Neural progenitor cell (in vitro differentiated cells): Measurements from ENCODE around the gene RNF220. TPM values are rescaled to one million over a fixed set of nuclear protein-coding genes. Genes with fewer than 3 reads are reported as not detected.
A peak's percentile ranks its signal among the peaks of the same experiment; 100 is the strongest.

Experiments used
- DNase-seq: peaks from one replicate; pipeline ENCODE4 v3.0.0-alpha.2; 2016; ENCODE audit warnings: low spot score
- H2AFZ ChIP-seq: fragments of 200-600 bp; sonication (generic); replicated peaks from 2 replicates; pipeline ENCODE4 v1.6.1; 2016; ENCODE audit warnings: antibody characterized with exemption
- H3F3A ChIP-seq: fragments of 200-600 bp; sonication (generic); 2 replicates; pipeline ENCODE4 v1.6.1; 2016; ENCODE audit warnings: antibody characterized with exemption, low read depth
- H3K27ac ChIP-seq: fragments of 200-600 bp; sonication (generic); 2 replicates; pipeline ENCODE4 v1.5.1; 2016; ENCODE audit warnings: mild to moderate bottlenecking
- H3K27me3 ChIP-seq: fragments of 200-600 bp; sonication (generic); 2 replicates; pipeline ENCODE4 v1.6.1; 2016; ENCODE audit warnings: mild to moderate bottlenecking, moderate library complexity
- H3K36me3 ChIP-seq: fragments of 200-600 bp; sonication (generic); 2 replicates; pipeline ENCODE4 v1.5.1; 2016
- H3K4me1 ChIP-seq: fragments of 200-600 bp; sonication (generic); 2 replicates; pipeline ENCODE4 v1.6.1; 2016; ENCODE audit warnings: mixed run types
- H3K4me2 ChIP-seq: fragments of 200-600 bp; sonication (generic); 2 replicates; pipeline ENCODE4 v1.6.1; 2016
- H3K4me3 ChIP-seq: fragments of 200-600 bp; sonication (generic); 2 replicates; pipeline ENCODE4 v1.5.1; 2016
- H3K79me2 ChIP-seq: fragments of 200-600 bp; sonication (generic); 2 replicates; pipeline ENCODE4 v1.6.1; 2016; ENCODE audit warnings: low read depth
- H3K9ac ChIP-seq: fragments of 200-600 bp; sonication (generic); 2 replicates; pipeline ENCODE4 v1.6.1; 2016
- H3K9me3 ChIP-seq: fragments of 200-600 bp; sonication (generic); 2 replicates; pipeline ENCODE4 v1.5.1; 2016; ENCODE audit warnings: low read depth
- H4K20me1 ChIP-seq: fragments of 200-600 bp; sonication (generic); 2 replicates; pipeline ENCODE4 v1.6.1; 2016; ENCODE audit warnings: low read depth
- H3K27ac Mint-ChIP-seq: 3 replicates; pipeline ENCODE4 v1.8.0; 2021; ENCODE audit warnings: mixed read lengths
- H3K27me3 Mint-ChIP-seq: 2 replicates; pipeline ENCODE4 v1.8.0; 2022; ENCODE audit warnings: low read depth, mild to moderate bottlenecking, inconsistent platforms, moderate library complexity, mixed read lengths; ENCODE audit not compliant: insufficient read depth
- H3K36me3 Mint-ChIP-seq: 3 replicates; pipeline ENCODE4 v1.8.0; 2021; ENCODE audit warnings: mixed read lengths
- H3K4me1 Mint-ChIP-seq: 3 replicates; pipeline ENCODE4 v1.8.0; 2021; ENCODE audit warnings: mixed read lengths
- H3K4me3 Mint-ChIP-seq: 3 replicates; pipeline ENCODE4 v1.8.0; 2021; ENCODE audit warnings: mild to moderate bottlenecking, moderate library complexity, mixed read lengths
- H3K9me3 Mint-ChIP-seq: 3 replicates; pipeline ENCODE4 v1.8.0; 2020; ENCODE audit warnings: mixed read lengths
- CTCF ChIP-seq: fragments of 200-600 bp; sonication (generic); IDR thresholded peaks from 2 replicates; pipeline ENCODE4 v1.5.1; 2017; ENCODE audit warnings: antibody characterized with exemption, mild to moderate bottlenecking
- EZH2 ChIP-seq: fragments of 200-600 bp; sonication (generic); IDR thresholded peaks from 2 replicates; pipeline ENCODE4 v1.6.1; 2017; ENCODE audit warnings: antibody characterized with exemption, mild to moderate bottlenecking, moderate library complexity
- EZH2phosphoT487 ChIP-seq: fragments of 200-600 bp; sonication (generic); IDR thresholded peaks from 2 replicates; pipeline ENCODE4 v1.6.1; 2017; ENCODE audit warnings: antibody characterized with exemption
- total RNA-seq: library from RNA; depleted of rRNA; stranded (reverse); fragments of >200 nt; gene quantifications from 2 replicates; pipeline ENCODE4 v1.2.3, GENCODE V29; 2015; ENCODE audit warnings: low replicate concordance

The RNF220 gene
- total RNA-seq, 1 donor from 2014 or later, result 93.8 TPM

GRCh38 chr1:44679468-44679867 is 274.4 kb downstream of the RNF220 start:
- H3K4me1 ChIP-seq, result peaks cover 11% of the 10 kb centered on the region
- no peak overlapping the region for H3K4me3 ChIP-seq
- no peak overlapping the region for H3K4me2 ChIP-seq
- no peaks in the 10 kb centered on the region for H3K27me3 ChIP-seq
- Mint-ChIP-seq H3K4me1 (peaks cover 17% of the 10 kb centered on the region), H3K27me3 (peaks cover 7% of the 10 kb centered on the region), H3K9me3 (no peaks in the 10 kb centered on the region), H3K27ac (no peak overlapping the region), H3K36me3 (peaks cover 9% of the 10 kb centered on the region), H3K4me3 (no peak overlapping the region)
- DNase-seq, result no peak
- no peak overlapping the region for H3K9ac ChIP-seq
- H3K27ac ChIP-seq, result no peak overlapping the region
- H3K36me3 ChIP-seq, result no peaks in the 10 kb centered on the region
- no peaks in the 10 kb centered on the region for H3F3A ChIP-seq
- H3K9me3 ChIP-seq, result no peaks in the 10 kb centered on the region
- no peaks in the 10 kb centered on the region for H3K79me2 ChIP-seq
- H4K20me1 ChIP-seq, result no peaks in the 10 kb centered on the region
- no peak overlapping the region for H2AFZ ChIP-seq
- TF ChIP-seq EZH2, result no peak
- no peak for TF ChIP-seq CTCF
- no peak for TF ChIP-seq EZH2phosphoT487

- H4K20me1 ChIP-seq, result no peaks in the 10 kb centered on the region
- H3K9me3 ChIP-seq, result no peaks in the 10 kb centered on the region
- no peak overlapping the region for H3K4me2 ChIP-seq
- no peak for DNase-seq
- peaks cover 2% of the 10 kb centered on the region for H3K4me1 ChIP-seq
- H3K27me3 ChIP-seq, result no peaks in the 10 kb centered on the region
- no peak overlapping the region for H3K9ac ChIP-seq
- Mint-ChIP-seq H3K27ac (peak overlapping the region; percentile 27), H3K4me1 (peaks cover 8% of the 10 kb centered on the region), H3K9me3 (no peaks in the 10 kb centered on the region), H3K36me3 (peaks cover 9% of the 10 kb centered on the region), H3K27me3 (peaks cover 3% of the 10 kb centered on the region), H3K4me3 (peak overlapping the region; percentile 32)
- H3K4me3 ChIP-seq, result no peak overlapping the region
- H3K79me2 ChIP-seq, result no peaks in the 10 kb centered on the region
- no peaks in the 10 kb centered on the region for H3K36me3 ChIP-seq
- no peaks in the 10 kb centered on the region for H3F3A ChIP-seq
- H3K27ac ChIP-seq, result no peak overlapping the region
- H2AFZ ChIP-seq, result no peak overlapping the region
- no peak for TF ChIP-seq EZH2phosphoT487
- TF ChIP-seq EZH2, result no peak
- no peak for TF ChIP-seq CTCF
Measured at GRCh38 chr1:44681905-44682882, 277.1 kb downstream of the RNF220 start.

- H3K36me3 ChIP-seq, result no peaks in the 10 kb centered on the region
- TF ChIP-seq EZH2phosphoT487 (no peak), EZH2 (no peak), CTCF (no peak)
- Mint-ChIP-seq H3K4me3 (no peak overlapping the region), H3K27me3 (peaks cover 3% of the 10 kb centered on the region), H3K27ac (no peak overlapping the region), H3K9me3 (no peaks in the 10 kb centered on the region), H3K4me1 (peaks cover 8% of the 10 kb centered on the region), H3K36me3 (peaks cover 9% of the 10 kb centered on the region)
- no peak overlapping the region for H2AFZ ChIP-seq
- H3K4me1 ChIP-seq, result no peaks in the 10 kb centered on the region
- H3K27me3 ChIP-seq, result no peaks in the 10 kb centered on the region
- H3F3A ChIP-seq, result no peaks in the 10 kb centered on the region
- H3K4me2 ChIP-seq, result no peak overlapping the region
- DNase-seq, result no peak
- H3K9me3 ChIP-seq, result no peaks in the 10 kb centered on the region
- no peak overlapping the region for H3K4me3 ChIP-seq
- no peaks in the 10 kb centered on the region for H4K20me1 ChIP-seq
- no peaks in the 10 kb centered on the region for H3K79me2 ChIP-seq
- no peak overlapping the region for H3K27ac ChIP-seq
- no peak overlapping the region for H3K9ac ChIP-seq
Measured at GRCh38 chr1:44682883-44683265, 277.8 kb downstream of the RNF220 start.
